GM21360 (cell line): Measurements from ENCODE around the gene NACC2.

ENCODE experiments used
- ATAC-seq: cut with Tn5 transposase; IDR thresholded peaks from one replicate; pipeline ENCODE4 v1.9.1; 2021; ENCODE audit warnings: mild to moderate bottlenecking, moderate library complexity; ENCODE audit not compliant: unreplicated experiment

NACC2 gene

GRCh38 chr9:136129176-136129575, 34.1 kb upstream of the NACC2 start:
- ATAC-seq: no peak

DNA sequence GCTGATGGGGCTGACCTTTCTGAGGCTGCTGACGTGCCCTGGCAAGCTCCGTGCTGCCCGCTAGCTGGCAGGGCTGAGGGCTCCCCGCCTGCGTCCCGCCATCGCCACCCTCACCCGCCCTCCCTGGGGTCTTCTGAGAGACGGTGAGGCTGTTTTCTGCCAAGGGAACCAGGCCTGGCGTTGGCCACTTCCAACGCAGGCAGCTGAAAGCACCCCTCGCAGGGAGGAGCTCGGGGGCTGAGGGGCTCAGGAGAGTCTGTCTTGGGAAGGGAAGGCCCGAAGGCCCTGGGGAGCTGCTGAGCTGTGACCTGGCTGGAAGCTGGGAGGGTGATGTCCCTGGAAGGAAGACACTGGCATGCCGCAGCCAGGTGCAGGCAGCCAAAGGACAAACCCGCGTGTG, 33.3 kb upstream of the NACC2 start:
- no peak for ATAC-seq

GRCh38 chr9:136127313-136127712, 32.2 kb upstream of the NACC2 start:
- no peak for ATAC-seq

GRCh38 chr9:136124976-136125692, 30.0 kb upstream of the NACC2 start:
- ATAC-seq: no peak

DNA sequence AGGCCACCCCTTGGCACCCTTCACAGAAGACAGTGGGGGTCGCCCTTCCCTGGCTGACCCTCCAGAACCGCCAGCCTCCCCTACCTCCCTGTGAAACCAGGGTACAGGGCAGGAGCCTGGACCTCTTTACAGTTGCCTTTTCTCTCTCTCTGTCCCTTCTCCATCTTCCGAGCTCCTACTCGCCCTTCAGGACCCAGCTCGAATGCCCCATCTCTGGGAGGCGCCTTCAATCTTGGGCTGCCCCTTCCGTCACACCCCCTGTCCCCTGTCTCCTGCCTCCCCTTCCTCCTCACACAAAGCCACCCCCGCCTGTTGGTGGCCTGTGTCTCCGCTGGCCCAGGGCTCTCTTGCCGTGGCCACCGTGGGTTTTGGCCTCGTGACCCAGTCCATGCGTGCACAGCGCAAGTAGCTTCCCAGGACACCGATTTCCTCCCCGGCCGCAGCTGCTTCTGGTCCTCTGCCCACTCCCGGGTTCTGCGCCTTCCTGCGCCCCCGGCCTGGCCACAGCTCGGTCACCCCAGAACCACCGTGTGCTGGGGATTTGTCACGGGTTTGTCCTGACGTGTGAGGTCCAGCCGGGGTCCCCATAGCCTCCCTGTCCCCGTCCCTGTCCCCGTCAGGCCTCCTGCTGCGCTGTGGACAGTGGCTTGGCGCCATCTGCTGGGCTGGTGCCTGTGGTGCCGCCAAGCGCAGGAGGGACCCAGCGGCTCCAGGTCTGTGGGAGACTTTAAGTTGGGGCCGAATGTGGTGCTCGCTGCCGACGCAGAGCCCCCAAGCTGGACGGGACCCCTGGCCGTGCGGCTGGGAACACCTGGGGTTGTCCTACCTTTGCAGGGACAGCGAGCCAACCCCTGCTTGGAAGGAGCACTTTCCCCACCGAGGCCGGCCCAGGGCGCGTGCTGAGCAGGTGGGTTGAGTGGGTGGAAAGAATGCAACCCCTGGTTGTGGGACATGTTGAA, 27.6 kb upstream of the NACC2 start:
- no peak for ATAC-seq

DNA sequence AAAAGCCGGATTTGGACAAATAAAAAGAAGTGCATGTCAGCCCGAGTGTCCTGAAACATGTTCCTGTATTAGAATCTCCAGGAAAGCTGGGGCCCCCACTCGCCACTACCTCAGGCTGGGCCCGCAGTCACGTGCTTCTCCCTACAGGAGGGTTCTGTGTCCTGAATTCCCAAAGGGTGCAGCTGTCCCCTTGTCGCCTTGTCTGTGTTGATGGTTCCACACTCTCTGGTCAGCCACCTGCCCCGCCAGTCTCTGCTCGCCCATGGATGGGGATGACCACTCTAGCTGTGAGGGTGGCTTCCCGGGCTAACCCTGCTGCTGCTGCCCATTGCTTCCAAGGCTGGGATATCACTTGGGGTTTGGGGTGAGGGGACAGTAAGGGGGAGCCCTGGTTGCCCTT, 26.7 kb upstream of the NACC2 start:
- no peak for ATAC-seq

DNA sequence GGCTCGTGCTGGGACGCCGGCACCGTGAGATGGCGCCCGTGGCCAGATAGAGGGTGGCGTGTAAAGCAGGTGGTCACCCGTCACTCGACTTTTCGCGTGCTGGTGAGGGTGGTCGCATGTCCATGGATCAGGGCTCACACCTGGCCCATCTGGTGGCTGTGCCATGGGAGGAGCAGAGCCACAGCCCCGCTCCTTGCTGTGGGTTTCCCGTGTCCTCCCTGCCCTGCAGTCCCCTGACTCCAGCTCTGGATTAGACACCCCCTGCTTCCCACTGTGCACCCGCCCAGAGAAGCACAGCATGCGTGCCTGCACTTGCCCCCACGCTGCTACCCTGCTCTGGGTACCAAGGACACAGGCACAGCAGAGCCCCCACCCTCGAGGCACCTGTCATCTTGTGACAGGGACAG, 25.4 kb upstream of the NACC2 start:
- no peak for ATAC-seq

- no peak for ATAC-seq
Observed at GRCh38 chr9:136119883-136120393, 24.8 kb upstream of the NACC2 start.

DNA sequence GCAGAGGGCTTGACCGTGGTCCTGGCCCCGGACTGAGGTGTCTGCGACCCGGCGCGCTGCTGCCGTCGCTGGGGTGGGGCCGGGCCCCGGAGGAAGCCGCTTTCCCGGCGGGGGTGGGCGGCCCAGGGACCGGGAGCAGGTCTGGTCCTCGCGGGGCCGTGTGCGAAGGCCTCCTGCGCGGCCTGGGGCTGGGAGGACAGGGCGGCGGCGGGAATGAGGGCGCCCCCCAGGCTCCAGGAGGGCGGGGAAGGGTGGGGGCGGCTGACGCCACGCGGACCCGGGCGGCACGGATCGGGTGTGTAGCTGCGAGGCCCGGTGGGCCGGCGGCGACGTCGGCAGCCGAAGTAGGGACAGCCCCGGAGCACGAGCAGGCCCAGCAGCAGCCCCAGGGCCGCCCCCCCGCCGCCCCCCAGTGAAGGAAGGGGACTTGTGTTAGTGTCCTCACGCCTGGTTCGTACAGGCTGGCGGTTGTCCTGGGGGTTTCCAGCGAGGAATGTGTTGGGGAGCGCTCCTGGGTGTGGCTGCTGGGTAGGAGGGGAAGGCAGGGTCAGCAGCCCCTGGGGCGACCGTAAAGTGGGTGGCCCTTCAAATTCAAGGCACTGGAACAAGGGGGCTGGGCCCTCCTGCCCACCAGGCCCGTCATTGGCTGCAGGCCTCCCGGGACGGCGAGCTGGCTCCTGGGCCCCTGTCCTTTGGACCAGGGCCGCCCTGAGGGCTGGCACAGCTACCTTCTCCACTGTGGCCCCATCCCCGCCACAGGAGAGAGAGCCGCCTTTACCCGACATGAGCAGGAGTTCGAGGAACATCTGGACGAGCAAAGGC, 24.2 kb upstream of the NACC2 start:
- ATAC-seq: peak; percentile 2

DNA sequence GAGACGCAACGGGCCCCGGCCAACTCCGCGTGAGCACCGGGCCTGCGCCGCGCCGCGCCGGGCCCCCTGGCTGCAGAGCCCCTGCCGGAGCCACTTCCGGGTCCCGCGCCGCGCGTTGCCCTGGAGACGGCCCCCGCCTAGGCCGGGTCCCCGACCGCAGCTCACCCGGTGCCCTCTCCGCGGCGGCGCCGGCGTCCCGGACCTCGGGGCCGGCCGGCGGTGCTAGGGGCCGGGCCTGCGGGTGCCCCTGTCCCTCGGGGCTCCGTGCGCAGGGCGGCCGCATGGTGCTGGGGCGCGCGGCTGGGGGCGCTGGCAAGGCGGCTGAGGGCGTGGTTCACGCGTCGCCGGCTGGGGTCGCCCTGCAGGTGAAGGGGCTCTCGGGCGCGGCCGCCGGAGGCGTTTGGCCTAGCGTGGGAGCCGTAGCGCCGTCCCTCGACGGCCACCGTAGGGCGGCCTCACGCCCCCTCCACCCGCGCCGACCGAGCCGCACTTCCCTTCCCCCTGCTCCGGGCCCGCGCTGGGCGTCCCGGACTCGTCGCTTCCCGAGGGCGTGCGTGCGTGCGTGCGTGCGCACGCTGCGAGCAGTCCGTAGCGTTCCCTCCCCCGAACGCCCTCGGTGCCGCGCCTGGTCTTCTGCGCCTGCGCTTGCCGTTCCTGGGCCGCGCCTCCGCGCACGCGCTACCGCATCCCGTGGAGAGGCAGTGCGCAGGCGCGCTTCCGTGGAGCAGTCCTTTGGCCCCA, 23.4 kb upstream of the NACC2 start, which contains the start of gene TMEM250:
TSS of gene TMEM250 (minus strand) at position 556 of the 741 bp plus-strand sequence. CDS start 1,975 bp downstream, outside the sequence.
- peak; percentile 63 for ATAC-seq

DNA sequence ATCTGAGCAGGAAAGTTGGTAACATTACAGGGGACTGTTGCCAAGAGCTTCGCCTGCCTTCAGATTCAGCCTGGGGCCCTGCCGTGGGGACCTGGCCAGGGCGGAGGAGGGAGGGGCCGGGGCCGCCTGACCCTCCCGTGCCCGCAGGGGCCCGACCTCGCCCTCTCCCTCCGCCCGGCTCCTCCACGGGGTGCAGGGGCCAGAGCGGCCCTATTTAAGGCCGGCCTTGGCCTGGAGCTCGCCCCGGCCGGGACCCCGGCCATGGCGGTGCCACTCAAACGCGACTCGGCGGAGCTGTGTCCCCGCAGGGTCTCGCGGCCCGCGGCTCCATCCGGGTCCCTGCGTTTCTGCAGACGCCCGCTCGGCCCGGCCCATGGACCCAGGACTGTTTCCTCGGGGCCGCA, 22.8 kb upstream of the NACC2 start:
- peak; percentile 3 for ATAC-seq

DNA sequence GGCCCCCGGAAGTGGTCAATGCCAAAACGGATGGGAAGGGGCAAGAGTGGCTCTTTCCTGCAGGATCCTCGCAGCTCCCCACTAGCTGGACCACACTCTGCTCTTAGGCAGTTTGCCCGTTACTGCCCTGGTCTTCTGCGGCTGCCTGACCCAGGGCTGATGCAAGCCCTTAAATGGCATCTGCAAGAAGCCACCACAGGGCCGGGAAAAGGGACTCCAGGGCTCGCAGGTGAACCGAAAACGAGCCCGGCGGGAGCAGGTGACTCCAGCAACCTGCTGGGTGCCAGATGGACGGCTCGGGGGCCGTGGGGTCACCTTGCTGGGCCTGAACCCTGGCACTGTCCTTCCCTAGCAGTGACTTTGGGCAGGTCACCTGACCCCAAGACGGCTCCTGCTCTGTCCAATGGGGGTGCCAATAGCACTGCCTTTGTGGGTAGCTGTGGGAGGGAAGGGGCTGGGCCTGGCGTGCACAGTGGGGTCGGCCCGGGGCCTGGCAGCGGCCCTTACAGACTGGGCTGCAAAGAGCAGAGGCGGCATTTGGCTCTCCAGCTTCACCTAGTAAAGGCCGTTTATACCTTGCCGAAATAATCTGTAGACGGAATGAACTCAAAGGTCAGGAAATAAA, 22.3 kb upstream of the NACC2 start:
- ATAC-seq: no peak

GRCh38 chr9:136116360-136117098, 21.4 kb upstream of the NACC2 start:
- no peak for ATAC-seq

- ATAC-seq: no peak
Observed at GRCh38 chr9:136115641-136116359, 20.7 kb upstream of the NACC2 start.

DNA sequence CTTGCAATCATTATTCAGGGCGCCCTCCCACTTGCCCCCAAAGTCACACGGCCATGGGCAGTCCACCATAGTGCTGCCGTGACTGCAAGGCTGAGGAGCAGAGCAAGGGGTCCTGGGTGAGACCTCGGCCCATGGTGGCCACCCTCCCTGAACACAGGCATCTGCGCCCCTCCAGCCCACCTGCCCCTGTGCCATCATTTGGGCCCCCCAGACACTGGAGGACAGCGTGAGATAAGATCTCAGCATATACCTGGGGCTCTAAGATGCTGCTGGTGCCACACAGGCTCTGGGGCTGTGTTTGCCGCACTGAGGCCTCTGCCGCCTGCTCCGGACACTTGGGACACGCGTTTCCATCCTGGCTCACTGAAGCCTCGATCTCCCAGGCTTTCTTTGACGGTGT, 20.1 kb upstream of the NACC2 start:
- no peak for ATAC-seq

DNA sequence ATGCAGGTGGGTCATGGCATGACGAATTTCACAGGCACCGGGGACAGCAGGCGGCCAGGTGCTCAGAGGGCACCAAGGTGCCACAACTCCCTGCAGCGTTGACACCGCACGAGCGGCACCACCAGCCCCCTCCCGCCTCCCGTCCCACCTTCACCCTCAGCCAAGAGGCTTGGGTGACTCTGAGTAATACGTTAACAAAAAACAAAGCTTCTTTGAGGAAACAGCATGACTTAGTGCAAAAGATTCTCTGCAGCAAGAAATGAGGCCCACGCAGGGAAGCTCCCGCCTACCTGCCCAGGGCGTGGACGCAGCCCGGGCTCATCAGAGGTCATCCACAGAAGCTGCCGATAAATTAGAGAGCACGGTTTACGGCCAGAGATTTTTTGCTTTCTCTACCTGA, 19.5 kb upstream of the NACC2 start:
- ATAC-seq: no peak

GRCh38 chr9:136112541-136112940, 17.5 kb upstream of the NACC2 start:
- no peak for ATAC-seq

GRCh38 chr9:136111910-136112309, 16.8 kb upstream of the NACC2 start:
- no peak for ATAC-seq
